ENCODE measurements around the gene RTEL1.

RTEL1 gene

DNA sequence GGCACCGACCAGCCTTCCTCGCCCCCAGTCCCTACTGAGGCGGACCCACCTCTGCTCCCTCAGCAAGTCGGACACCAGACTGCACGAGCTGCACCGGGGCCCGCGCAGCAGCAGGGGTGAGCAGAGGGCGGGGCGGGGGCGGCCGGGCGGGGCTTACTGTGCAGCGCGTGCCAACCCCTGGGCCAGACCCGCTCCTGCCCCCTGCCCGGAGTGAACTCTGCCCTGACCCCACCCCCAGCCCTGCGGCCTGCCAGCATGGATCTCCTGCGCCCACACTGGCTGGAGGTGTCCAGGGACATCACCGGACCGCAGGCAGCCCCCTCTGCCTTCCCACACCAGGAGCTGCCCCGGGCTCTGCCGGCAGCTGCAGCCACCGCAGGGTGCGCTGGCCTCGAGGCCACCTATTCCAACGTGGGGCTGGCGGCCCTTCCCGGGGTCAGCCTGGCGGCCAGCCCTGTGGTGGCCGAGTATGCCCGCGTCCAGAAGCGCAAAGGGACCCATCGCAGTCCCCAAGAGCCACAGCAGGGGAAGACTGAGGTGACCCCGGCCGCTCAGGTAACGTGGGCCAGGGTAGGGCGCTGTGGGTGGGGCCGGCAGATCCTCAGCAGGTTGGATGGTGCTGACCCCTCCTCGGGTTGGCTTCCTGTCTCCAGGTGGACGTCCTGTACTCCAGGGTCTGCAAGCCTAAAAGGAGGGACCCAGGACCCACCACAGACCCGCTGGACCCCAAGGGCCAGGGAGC is 80.0 kb downstream of the RTEL1 start:
- DNase-seq (ENCODE audit: low read depth, low spot score) = no peak

DNA sequence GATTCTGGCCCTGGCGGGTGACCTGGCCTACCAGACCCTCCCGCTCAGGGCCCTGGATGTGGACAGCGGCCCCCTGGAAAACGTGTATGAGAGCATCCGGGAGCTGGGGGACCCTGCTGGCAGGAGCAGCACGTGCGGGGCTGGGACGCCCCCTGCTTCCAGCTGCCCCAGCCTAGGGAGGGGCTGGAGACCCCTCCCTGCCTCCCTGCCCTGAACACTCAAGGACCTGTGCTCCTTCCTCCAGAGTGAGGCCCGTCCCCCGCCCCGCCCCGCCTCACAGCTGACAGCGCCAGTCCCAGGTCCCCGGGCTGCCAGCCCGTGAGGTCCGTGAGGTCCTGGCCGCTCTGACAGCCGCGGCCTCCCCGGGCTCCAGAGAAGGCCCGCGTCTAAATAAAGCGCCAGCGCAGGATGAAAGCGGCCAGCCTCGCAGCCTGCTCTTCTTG is 80.6 kb downstream of the RTEL1 start:
- DNase-seq (ENCODE audit: low read depth, low spot score) = no peak

DNA sequence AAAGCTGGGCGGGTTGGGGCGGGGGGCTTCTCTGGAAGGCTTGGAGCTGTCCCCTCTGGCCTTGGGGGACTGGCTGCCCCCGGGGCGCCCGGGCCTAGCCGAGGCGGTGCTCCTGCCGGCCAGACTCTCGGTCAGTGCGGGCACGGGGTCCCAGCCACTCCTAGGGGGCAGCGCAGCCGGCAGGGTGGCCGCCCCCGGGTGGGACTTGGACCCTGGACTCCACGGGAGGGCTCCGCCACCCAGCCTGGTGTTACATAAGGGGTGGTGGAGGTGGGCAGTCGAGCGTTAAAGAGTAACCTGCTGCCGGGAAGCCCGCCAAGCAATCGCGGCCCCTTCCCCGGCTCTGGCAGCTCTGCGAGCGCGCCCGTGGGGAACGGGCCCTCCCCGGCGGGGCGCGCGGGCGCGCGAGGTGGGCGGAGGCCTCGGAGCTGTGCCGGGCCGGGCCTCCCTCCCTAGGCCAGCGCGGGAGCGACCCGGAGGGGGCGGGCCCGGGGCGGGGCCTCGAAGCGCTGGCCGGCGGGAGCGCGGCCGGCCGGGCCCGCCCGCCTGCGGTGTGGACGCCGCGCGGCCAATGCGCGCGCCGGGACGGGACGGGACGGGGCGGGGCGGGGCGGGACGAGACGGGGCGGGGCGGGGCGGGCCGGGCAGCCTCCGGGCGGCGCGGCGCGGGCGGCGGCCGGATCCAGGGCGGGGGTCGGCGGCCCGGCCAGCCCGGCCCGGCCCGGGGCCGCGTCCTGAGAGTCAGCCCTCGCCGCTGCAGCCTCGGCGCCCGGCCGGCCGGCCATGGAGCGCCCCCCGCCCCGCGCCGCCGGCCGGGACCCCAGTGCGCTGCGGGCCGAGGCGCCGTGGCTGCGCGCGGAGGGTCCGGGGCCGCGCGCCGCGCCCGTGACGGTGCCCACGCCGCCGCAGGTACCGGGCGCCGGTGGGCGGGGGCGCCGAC is 81.3 kb downstream of the RTEL1 start, which contains the start of gene SLC2A4RG:
Gene SLC2A4RG (plus strand): TSS at position 647 of the 940 bp plus-strand sequence. CDS start 137 bp downstream, at position 784.
- DNase-seq (ENCODE audit: low read depth, low spot score) = no peak

DNA sequence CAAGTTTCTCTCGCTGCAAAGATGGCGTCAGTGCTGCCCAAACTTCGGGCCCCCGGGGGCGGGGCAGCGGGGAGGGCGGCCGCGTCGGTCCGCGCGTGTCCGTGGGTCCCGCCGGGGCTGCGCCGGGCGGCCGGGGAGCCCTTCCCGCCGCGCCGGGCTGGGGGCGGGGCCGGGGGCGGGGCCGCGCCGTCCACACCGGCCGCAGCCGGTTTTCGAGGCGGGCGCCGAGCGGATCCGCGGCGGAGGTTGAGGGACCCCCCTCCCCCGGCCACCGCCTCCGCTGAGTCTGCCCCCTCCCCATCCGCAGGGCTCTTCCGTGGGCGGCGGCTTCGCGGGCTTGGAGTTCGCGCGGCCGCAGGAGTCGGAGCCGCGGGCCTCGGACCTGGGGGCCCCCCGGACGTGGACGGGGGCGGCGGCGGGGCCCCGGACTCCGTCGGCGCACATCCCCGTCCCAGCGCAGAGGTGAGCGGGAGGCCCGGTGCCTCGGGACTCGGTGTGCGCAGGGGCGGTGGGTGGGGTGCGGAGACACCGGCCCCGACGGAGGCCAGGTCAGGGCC is 82.0 kb downstream of the RTEL1 start:
- no peak for DNase-seq (ENCODE audit: low read depth, low spot score)

DNA sequence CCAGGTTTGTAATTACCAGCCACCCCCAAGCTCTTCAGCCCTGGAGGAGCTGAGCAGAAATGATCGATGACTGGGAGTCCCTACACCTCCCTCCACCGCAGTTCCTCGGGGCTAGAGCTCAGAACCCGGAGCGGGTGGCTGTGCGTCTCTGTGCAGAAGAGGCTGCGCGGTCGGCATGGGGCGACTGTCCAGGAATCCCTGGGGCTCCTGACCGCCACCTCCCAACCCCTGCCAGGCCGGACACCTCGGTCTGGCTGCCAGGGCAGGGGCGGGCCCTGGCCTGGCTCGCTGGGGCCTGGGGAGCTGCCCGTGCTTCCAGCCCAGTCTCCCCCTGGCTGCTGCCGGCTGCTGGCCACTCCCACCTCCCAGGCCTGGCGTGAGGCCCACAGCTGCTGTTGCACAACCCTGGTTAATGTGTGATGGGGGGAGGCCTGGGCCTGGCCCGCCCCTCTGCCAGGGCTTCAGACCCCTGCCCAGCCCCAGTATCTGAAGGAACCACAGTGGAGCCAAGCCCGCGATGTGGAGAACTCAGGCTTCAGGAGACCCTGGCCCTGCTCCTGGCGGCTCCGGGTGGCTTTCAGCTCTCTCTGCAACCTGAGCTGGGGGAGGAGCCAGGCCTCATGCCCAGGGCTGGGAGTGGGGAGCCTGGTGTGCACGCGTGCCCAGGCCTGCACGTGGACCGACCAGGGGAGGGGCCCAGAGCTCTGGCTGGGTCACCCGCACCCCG is 82.7 kb downstream of the RTEL1 start:
- DNase-seq (ENCODE audit: low read depth, low spot score) = no peak

DNA sequence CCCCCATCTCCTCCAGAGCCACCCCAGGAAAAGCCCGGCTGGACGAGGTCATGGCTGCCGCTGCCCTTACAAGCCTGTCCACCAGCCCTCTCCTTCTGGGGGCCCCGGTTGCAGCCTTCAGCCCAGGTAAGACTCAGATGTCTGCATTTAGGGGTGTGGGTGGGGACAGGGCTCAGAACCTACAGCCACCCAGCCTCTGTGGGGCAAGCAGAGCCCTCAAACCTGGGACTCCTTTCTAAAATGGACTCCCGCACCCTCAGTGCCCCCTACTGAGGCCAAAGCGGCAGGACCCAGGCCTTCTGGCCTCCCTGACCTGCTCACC is 83.2 kb downstream of the RTEL1 start:
- no peak for DNase-seq (ENCODE audit: low read depth, low spot score)

DNA sequence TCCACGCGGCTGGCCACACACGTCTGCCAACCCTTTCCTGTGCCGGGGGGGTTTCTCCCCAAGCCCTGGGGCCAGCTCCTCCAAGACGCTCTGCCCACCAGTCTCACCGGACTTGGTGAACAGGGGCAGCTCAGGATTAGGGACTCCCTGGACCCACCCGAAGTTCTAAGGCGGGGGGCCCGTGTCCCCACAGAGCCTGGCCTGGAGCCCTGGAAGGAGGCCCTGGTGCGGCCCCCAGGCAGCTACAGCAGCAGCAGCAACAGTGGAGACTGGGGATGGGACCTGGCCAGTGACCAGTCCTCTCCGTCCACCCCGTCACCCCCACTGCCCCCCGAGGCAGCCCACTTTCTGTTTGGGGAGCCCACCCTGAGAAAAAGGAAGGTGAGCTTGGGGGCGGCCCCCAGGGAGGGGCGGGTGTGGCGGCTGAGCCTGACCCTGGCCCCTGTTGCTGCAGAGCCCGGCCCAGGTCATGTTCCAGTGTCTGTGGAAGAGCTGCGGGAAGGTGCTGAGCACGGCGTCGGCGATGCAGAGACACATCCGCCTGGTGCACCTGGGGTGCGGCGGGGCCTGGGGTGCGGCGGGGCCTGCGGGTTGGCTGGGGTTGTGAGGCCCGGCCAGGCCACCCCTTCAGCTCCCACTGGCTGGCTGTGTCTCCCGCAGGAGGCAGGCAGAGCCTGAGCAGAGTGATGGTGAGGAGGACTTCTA is 83.7 kb downstream of the RTEL1 start:
- DNase-seq (ENCODE audit: low read depth, low spot score) = no peak

DNA sequence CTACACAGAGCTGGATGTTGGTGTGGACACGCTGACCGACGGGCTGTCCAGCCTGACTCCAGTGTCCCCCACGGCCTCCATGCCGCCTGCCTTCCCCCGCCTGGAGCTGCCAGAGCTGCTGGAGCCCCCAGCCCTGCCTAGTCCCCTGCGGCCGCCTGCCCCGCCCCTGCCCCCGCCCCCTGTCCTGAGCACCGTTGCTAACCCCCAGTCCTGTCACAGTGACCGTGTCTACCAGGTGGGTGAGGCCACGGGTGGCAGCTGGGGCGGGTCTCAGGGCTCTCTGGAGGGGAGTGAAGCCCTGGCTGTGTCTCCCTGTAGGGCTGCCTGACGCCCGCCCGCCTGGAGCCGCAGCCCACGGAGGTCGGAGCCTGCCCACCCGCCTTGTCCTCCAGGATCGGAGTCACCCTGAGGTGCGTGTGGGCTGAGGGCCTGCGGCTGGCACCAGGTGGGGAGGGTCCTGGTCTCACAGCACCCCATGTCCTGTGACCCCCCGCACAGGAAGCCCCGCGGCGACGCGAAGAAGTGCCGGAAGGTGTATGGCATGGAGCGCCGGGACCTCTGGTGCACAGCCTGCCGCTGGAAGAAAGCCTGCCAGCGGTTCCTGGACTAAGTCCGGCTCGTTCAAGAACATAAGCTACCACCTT is 84.4 kb downstream of the RTEL1 start:
- no peak for DNase-seq (ENCODE audit: low read depth, low spot score)

DNA sequence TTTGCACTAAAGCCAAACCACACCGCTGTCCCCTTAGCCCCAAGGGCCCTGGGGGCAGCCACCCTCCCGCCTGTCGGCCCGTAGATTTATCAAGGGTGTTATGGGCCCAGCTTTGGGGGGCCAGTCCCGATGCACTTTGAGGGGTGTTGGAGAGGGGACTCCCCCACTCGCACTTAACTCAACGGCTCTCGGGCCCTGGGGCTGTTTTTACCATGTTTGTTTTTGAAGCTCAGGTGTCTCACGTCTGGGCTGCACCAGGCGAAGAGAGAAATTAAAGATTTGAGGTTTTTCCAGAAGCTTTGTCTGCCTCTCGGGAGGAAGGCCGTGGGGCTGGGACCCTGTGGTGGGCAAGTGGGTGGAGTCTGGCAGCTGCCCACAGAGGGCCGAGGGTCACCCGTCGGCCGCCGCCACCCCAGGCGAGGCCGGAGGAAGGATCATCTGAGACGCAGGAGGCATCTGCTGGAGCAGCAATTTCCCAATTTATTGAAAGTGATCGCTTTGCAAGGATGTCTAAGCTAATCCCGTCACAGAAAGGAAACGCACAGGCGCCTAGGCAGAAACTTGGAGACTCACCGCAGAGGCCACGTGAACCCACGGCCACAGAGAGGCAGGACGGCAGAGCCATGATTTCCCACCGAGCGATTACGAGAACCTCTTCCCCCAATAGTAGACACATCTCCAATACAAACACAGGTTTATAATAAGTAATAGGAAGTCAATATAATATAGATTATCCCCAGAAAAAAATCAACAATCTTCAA is 85.3 kb downstream of the RTEL1 start:
- DNase-seq (ENCODE audit: low read depth, low spot score) = no peak

DNA sequence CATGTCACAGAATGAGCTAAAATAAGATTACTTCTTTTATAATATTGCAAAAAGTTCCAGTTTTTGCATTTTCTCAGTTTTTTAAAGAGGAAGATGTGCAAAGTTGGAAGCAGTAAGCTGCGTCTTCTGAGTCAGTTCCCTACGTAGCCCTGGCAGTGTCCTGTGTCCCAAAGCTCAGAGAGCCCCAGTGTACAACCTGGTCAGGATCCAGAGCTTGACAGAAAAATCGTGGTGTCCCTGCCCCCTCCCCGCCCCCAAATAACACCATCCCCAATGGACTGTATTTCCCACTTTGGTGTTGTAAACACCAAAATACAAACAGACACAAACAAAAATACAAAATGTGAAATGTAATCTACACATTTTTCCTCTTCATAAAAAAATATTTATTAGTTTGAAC is 86.0 kb downstream of the RTEL1 start:
- DNase-seq (ENCODE audit: low read depth, low spot score) = no peak

DNA sequence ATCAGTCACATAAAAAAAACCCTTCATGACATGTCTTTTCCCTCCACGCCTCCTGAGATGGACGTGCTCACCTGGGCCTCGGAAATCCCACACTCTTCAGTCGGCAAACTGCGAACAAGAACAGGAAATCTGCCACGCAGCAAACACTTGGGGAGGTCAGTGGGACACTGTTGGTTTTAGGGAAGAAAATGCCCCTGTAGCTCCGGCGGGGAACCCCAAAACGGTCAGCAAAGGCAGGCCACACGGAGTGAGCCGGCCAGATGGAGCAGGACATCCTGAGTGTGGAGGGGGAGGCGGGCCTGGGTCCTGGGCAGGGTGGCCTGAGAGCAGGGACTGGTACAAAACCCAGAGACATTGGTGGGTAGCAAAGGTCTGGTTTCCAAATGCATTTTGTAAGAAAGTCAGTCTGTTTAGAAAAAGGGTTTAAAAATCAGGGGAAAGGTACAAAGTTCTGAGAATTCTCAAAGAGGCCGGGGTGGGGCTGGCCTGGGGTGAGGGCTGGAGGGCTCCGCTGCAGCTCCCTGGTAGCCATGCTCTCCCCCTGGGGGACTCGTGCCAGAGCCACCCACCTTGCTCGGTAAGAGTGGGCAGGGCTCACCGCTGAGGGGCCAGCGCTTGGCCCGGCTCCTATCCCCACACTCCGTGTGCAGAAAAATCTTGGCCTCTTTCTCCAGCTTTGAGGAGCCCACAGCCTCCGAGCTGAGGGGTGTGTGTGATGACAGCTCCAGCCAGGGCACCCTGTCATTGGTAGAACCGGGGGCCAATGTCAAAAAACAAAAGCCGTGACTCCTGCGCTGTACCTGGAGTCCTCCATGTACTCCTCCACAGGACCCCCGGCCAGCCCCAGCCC is 86.7 kb downstream of the RTEL1 start:
- no peak for DNase-seq (ENCODE audit: low read depth, low spot score)

DNA sequence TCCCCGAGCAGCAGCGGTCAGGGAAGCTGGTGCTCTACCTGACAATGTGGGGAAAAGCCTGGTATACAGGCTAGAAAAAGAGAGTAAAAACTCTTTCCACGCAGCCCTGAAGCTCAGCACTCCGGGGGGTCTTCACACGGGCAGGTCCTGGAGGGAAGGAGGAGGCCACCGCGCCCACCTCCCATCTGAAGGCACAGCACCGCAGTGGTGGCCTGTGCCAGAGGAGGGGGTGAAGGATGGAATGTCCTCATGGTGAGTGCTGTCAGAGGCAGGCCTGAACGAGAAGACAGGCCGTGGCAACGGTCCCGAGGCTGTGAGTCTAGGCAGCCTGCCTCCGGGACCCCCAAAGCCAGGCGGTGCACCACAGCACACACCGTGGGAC is 87.3 kb downstream of the RTEL1 start:
- no peak for DNase-seq (ENCODE audit: low read depth, low spot score)

Data from activated CD4-positive, CD25-positive, alpha-beta regulatory T cell treated with anti-CD3 and anti-CD28 coated beads, Interleukin-2, amount 50 U/mL, for 16 hours (primary cell).